ENCODE data around the gene HIVEP1.
"Not testable (repeated sequence)": the region's sequence is repeated elsewhere in the genome, so short reads cannot be mapped to it uniquely, and the experiment has no call there.

The HIVEP1 gene

DNA sequence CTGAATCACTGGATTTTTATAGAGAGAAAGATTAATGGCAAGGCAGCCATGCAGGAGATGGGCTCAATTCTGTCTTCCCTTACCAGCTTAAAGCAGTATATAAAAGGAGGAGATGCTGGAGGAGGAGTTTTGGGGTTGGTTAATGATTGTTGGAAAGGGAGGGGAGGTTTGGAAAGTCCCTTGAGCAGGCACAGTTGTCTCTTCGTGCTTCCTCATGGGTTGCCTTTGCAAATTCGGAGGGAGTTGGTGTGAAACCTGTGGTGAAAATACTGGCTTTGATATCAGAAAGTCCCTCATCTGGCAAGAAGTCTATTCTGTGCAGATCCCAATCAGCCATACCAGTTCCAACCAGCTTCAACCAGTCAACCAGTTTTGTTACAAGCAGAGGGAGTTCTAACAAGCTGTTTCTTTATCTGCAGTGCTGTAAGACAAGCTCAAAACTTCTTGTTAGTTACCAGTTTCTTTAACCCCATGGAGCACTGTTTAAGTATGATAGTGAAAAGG lies 107.0 kb downstream of the HIVEP1 start:
- no peak for DNase-seq (ENCODE audit: low spot score)

DNA sequence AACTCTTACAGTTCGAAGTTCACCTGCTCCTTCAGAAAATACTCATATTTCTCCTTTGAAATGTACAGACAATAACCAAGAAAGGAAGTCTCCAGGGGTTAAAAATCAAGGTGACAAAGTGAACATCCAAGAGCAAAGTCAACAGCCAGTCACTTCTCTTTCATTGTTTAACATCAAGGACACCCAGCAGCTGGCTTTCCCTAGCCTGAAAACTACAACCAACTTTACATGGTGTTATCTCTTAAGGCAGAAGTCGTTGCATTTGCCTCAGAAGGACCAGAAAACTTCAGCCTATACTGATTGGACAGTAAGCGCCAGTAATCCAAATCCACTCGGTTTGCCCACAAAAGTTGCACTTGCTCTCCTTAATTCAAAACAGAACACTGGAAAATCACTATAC lies 113.3 kb downstream of the HIVEP1 start:
- DNase-seq (ENCODE audit: low spot score) = no peak

DNA sequence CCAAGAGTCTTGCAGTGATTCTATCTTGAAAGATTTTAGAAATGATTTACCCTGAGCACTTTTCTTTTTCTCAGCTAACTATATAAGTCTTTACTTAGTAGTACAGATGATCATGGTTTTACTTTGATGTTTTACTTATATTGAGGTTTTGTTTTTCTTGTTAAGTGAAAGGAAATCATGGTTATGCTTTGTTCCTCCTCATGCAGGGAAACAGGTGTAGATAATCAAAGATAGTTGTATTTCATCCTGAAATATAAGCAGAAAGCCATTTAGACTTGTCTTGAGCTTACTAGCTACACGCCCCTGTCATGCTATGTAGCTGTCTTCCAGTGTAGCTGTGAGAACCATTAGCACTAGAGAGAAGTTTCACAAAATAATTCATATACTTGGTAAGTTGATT lies 113.9 kb downstream of the HIVEP1 start:
- no peak for DNase-seq (ENCODE audit: low spot score)

DNA sequence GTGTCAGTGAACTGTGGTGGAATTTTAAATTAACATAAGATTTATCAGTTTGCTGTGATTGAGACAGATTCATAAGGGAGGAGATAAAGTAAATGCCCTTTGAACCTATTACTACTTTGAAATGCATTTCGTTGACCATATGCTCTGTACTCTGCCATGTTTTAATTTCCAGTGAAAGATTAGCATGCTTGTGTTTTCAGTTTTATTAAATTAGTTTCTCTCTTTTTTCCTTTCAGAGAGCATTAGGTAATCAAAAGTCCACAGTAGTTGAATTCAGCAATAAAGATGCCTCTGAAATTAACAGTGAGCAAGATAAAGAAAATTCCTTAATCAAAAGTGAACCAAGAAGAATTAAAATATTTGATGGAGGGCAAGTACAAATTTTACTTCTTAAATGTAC lies 117.4 kb downstream of the HIVEP1 start:
- no peak for DNase-seq (ENCODE audit: low spot score)

DNA sequence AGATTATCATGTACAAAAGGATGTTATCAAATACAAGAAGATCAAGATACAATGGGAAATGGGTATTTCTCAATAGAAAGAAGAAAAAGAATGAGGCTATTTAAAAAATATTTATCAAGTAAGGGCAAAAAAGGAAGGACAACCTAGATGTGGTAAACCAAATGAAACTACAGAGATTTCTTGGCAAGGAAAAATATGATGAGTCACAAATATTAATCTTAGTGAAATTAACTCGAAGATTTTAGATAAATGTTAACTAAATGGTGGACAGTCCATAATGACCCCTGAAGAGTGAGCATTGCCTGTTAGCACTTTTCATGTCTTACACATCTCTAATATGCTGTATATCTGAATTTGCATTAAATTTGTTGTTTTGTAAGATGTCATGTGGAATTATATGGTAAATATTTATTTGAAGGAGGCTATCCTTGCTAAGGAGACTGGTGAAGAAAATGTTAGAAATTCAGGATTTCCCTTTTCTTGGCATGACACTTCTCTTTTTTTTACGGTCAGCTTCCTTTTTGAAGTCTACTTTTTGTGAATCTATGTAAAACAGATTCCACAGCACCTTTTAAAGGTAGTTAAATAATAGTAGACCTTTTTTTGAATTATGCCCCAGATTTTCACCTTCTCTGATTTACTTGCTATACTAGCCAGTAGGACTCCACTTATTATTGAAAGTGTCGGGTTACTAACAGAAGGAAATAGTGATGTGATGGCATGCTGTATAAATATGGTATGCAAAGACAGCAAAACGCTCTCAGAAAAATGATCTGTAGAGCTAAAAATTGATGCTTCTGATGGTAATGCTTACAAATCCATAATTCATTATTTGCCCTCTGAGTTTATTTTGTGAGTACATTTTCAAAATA lies 120.5 kb downstream of the HIVEP1 start:
- DNase-seq (ENCODE audit: low spot score) = no peak

DNA sequence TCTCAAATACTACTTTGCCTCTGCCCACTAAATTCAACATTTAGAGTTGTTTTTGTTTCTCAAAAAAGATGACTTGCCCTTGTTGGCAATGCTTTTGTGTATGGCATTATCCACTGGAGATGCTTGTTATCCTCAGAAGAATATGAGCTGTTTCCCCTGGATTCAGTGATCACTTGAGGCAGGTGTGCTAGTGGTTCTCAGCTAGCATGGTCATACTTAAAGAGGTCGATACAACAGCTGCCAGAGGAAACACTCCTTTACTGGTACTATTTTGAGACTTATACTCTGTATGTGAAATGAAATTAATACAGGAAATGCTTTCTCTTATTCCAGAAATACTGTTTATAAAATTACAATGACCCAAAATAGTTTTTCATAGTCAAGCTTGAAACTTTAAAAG lies 122.5 kb downstream of the HIVEP1 start:
- no peak for DNase-seq (ENCODE audit: low spot score)

DNA sequence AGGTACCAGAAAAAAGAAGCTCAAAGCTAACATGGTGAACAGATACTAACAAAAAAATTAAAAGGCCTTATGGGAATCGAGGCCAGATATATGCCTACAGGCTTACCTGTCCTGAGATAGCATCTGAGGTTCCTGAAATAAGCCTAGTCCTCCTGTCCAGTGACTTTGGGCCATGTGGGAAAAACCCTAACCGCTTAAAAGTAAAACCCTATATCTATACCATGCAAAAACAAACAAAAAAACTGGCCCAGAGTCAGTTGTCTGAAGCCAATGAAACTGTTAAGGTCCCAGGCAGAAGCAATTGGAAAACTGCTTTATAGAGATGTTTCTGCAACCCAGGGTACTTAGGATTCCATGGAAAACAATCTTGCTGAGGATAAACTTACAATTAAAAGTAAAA lies 122.9 kb downstream of the HIVEP1 start:
- no peak for DNase-seq (ENCODE audit: low spot score)

DNA sequence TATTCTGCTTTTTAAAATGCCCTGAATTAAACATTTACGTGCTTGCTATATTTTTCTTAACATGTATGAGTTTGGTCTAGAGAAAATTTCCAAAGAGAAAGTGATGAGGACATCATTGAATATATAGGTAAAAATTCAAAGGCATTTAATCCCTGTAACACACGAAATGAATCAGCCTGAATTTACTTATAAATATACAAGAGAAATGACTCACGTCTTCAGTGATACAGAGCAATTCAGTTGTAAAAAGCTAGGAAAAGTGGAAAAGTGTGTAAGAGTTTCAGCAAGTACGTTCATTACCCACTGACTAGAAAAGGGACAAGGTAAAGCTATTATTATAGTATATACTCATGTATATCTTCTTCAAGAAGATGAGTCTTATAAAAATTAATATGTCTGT lies 124.8 kb downstream of the HIVEP1 start:
- no peak for DNase-seq (ENCODE audit: low spot score)

DNA sequence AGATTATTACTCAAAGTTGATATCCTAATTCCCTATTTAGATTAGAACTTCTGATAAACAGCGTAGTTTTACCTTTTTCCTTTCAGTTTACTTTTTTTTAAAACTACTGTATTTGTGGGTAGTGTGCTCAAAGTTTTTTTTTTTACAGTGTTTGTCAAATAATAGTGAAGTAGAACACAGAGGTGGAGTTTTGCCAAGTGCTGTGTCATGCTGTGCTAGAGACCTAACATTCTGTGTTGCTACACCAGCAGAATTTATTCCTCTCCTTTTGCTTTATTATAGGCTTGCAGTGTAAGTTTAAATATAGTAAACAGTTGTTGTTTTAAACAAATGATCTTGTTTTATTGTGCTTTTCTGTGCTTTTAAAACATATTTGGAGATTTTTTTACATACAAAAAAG lies 125.4 kb downstream of the HIVEP1 start:
- no peak for DNase-seq (ENCODE audit: low spot score)

DNA sequence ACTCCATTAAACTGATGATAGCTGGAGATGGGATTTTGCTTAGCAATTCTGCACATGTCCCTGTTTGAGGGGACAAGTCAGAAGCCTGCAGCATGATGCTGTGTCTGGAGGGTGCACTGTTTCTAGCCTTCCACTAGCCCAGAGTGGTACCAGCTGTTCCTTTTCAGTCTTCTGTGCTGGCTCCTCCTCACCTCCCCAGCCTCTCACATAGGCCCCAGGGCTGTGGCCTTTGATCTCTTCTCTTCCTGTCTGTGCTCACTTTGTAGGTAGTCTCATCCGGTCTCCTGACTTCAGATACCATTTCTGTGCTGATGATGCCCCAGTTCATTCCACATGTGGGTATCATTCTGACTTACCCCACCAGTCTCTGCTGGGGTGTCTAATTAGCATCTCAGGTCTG lies 126.3 kb downstream of the HIVEP1 start:
- no peak for DNase-seq (ENCODE audit: low spot score)

DNA sequence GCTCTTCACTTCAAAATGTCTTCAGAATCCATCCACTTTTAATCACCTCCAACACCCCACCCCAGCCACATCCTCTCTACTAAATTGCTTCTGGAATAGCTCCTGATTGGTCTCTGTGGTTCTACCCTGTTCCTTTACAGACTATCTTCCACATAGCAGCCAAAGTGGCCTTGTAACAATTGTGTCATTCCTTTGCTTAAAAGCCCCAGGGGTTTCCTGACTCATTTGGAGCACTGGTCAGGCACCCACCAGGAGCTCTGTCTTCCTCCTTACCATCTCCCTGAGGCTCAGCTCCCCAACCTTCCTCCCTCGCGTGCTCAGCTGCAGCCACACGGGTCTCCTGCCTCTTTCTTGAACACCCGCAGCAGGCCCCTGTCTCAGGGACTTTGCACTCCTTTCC lies 126.8 kb downstream of the HIVEP1 start:
- DNase-seq (ENCODE audit: low spot score) = no peak

DNA sequence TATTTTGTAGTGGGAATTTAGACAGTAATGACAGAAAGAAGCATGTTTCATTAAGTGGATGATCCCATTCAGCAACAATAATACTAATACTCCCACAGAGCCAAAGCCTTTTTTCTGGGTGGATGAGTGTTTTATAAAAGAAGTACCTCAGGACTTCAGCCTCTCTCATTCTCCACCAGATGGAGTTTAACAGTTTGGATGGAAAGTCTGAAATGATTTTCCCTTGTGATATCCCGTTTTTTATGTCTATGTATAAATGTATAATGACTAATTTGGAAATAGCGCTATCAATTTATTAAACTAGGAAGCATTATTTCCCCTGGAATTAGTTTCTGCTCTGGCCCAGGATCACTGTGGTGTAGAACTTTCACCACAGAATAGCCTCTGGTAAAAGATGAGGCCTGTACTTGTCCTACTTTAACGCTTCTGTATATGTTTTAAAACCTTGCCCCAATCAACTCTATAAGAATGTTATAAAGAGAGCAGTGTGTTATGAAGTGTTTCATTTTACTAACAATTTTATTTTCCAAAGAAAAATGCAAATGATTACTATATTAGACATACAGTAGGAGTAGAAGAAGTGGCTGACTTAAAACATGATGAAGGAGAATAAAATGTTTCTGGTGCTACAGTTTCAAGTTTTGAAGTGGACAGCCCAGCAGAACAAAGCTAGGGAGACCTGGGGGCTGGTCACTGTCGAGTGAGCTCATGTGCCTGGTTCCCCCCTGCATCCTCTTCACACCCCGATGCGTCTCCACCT lies 135.6 kb downstream of the HIVEP1 start:
- no peak for DNase-seq (ENCODE audit: low spot score)

DNA sequence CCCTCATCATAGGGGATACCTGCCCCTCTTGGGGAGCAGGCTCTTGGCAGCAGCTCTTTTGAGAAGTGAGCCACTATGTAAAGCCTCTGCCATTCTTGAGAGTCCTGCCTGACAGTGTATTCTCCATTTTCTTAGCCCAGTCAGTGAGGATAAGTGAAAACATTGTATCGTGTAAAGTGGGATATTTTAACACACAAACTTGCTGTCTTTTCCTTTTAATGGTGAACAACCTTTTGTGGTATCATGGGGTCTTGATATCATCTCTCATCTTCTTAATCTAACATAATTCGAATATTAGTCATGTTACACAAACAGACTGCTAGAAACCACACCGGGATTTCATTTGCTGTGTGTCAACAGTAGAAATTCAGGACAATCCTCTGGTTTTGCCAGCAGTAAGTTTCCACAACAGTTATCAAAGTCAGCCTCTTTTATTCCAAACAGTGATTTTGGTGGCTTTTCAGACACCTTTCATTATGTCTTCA lies 136.2 kb downstream of the HIVEP1 start:
- DNase-seq (ENCODE audit: low spot score) = no peak

DNA sequence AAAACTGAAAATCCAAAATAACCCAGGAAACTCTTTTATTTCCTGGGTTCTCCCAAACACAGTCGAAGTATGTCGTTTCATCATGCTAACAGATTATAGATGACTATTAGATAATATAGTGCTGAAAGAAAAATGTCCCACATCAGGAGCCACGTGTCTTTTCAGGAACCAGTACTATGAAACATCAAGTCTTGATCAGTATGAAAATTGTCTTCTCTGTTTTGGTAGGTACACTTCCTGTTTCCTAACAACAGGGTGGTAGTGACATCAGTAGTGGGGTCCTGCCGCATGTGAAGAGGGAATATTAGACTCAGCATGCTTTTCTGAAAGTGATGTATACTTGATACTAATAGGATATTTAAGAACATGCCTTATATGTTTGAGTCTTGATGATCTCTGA lies 136.7 kb downstream of the HIVEP1 start:
- no peak for DNase-seq (ENCODE audit: low spot score)

DNA sequence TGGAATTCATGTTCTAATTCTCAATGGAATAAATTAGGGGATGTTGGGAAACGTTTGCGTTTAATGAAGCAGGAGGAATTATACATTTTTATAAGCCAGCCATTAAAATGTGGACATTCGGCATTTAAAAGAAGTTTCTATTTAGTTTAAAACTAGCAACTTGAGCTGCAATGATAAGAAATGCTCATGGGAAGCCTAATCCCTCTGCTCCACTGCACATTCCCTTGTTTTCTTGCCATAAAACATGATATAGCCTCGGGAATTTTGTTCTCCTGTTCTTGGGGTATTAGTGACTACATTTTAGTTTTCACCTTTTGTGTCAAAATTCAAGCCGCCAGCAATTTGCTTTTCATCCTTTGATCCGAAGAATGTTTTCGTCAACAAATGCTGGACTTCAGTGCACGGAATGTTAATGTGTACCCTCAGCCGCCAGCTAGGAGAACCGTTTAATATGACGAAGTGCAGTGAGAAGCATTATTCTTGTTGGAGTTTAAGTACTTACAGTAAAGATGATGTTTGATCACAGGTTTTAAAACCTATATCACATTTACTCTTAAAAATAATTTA lies 137.9 kb downstream of the HIVEP1 start:
- DNase-seq (ENCODE audit: low spot score) = no peak

DNA sequence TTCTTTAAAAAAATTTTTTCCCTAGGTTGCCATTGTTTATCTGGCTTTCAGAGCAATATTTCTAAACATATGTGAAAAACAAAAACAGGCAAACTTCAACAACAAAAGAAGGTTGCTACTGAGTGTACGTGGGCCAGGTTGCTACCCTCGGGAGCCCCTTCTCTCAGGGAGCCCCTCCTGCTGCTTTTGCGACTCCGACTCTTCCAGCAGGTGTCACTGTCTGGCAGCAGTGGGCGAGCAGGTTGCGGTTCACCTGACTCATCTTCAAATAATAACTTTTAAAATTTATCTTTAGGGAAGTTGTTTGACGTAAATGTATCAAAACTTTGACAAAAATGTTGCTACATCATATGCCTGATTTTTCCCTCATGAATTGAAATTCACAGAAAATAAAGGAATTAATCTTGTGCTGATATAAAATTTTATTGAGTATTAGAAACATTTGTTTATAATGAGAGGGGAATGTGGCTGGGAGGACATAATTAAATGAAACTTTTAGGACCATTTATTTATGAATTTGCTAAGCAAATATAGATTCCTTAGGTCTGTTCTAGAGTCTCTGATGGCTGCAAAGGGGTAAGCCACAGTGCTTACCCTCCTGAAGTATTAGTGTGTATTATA lies 138.8 kb downstream of the HIVEP1 start:
- no peak for DNase-seq (ENCODE audit: low spot score)

DNA sequence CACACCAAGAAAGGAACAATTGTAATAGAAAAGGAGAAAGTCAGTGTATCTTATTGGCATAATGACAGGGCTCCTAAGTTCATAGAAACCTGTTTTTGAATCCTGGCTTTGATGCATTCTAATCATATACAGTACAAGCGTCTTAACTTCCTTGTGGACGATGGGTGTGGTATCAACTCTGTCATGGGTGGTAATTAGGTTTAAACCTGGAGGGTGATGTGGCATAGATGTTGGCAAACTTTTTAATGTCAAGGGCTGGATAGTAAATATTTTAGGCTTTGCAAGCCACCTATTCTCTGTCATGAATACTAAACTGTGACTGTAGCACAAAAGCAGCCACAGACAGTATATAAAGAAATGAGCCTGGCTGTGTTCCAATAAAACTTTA lies 139.3 kb downstream of the HIVEP1 start:
- DNase-seq (ENCODE audit: low spot score) = no peak

DNA sequence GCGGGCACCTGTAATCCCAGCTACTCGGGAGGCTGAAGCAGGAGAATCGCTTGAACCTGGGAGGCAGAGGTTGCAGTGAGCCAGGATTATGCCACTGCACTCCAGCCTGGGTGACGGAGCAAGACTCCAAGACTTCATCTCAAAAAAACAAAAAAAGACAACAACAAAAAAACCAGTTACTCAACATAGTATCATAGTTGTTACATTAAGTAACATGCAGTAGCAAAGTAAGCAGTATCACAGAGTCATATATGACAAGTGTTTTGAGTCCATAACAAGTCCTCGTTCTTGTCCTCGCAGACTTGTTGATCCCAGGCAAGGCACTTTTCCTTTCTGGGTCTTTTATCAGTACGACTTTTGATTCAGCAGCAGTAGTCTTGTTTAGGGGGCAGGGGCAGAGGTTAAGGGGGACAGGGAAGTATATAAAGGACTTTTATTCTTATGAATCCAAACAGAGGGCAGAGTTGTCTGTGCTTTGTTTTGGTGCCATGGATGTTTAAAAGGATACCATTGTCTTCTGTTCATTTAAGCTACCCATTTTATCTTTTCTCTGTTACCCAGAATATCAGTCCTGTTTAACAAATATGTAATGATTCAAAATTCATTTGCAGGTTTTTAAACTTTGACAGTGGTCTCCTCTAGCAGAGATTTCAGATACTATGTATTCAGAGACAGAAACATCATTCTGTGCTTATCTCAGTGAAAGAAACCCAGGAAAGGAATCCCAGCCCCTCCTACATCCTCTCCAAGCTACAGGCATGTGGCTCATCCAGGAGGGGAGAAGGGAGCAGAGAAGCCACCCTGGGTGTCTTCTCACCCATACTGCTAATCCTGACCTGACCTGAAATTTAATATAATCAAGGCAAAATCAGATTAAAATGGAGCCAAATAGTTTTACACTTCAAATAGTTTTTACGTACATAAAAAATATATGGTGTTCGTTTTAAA lies 140.2 kb downstream of the HIVEP1 start:
- no peak for DNase-seq (ENCODE audit: low spot score)

DNA sequence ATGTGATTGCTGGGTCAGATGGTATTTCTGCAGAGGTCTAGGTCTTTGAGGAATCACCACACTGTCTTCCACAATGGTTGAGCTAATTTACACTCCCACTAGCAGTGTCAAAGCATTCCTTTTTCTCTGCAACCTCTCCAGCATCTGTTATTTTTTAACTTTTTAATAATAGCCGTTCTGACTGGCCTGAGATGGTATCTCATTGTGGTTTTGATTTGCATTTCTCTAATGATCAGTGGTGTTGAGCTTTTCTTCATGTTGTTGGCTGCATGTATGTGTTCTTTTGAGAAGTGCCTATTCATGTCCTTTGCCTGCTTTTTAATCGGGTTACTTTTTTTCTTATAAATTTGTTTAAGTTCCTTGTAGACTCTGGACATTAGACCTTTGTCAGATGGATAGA lies 143.7 kb downstream of the HIVEP1 start:
- not testable (repeated sequence) for DNase-seq (ENCODE audit: low spot score)

DNA sequence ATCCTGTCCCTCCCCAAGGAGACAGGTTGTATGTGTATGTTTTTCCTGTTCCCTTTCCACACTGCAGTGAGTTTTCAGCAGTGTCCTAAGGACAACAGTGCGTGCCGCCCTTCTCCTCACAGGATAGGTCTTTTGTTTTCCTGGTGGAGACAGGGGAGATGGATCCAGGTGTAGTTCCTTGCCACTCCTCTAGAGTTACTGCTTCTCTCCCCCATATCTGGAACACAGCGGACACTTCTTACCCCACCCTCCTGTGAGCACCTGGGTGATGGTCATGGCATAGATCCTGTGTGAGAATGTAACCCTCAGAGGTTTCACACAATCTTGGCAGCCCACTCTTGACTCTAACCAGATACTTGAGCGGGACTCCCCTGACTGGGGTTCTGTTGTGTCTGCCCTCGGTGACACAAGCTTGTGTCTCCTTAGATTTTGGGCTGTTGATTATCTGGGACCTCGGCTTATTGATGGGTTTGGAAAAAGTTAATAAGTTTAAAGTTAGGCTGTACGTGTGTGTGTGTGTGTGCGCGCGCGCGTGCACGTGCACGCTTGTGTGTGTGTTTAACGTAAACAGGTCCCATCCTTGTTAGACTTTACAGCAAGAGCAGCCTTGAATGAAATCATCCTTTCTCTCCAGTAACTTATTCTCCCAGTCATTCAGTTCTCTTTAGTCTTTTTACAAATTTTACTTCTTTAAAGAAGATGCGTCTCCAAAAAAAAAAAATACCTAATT lies 146.7 kb downstream of the HIVEP1 start:
- DNase-seq (ENCODE audit: low spot score) = no peak

DNA sequence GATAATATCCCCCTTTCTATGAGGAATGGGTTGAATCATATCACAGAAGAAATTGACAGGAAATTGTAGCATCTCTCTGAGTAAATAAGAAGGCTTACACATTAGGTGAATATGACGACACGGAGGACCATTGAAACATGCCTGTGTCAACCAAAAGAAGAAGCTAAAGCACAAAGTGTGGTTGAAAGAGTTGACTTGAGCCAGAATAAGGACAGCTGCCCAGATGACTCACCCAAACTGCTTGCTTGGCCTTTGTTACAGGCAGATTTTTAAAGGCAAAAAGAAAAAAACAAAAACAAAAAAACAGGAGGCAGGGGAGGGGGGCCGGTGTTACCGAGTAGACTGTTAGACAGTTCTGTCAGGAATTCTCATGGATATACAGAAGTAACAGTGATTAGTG lies 148.2 kb downstream of the HIVEP1 start:
- no peak for DNase-seq (ENCODE audit: low spot score)
